Skeletal muscle cell (primary cell): ENCODE results near the gene SERP1.
"Not testable (repeated sequence)": the region's sequence is repeated elsewhere in the genome, so short reads cannot be mapped to it uniquely, and the experiment has no call there.

Source experiments
- DNase-seq: peaks from one replicate; pipeline ENCODE4 v3.0.0-alpha.2; 2010; ENCODE audit warnings: low read depth
- H3K4me3 ChIP-seq: 2 replicates; pipeline ENCODE4 v1.5.1; 2011; ENCODE audit warnings: low read depth, mild to moderate bottlenecking, control low read depth, low read length, moderate library complexity

Gene SERP1

DNA sequence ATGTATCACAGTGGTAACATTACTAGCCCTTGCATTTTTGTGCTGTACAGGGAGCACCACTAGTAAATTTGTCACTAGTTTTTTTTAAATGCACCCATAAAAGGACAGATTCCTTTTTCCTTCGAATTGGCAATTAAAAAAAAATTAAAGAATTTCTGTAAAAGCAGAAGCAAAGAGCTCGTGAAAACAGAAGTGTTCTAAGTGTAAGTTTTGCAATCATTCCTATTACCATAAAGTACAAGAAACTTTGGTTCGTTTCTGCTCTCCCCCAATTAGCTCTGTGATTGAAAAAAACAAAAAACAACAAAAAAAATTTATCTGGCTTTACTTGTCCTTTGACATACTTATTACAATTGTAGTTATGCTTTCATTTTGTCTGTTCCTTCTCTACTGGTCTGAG is 5.3 kb downstream of the SERP1 start:
- H3K4me3 ChIP-seq: no peak overlapping the region
- no peak for DNase-seq

DNA sequence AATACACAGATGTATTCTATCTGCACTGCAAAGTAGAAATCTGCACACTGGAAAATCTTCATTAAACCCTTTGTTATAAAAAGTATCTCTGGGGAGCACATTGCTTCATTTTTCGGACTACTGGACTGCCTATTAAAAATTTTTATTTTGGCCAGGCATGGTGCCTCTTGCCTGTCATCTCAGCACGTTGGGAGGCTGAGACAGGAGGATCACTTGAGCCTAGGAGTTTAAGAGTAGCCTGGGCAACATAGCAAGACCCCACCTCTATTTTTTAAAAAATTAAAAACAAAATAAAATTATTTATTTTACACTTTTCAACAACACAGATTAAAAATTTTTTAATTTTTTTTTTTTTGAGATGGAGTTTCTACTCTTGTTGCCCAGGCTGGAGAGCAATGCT is 6.0 kb downstream of the SERP1 start:
- DNase-seq: no peak
- no peak overlapping the region for H3K4me3 ChIP-seq

DNA sequence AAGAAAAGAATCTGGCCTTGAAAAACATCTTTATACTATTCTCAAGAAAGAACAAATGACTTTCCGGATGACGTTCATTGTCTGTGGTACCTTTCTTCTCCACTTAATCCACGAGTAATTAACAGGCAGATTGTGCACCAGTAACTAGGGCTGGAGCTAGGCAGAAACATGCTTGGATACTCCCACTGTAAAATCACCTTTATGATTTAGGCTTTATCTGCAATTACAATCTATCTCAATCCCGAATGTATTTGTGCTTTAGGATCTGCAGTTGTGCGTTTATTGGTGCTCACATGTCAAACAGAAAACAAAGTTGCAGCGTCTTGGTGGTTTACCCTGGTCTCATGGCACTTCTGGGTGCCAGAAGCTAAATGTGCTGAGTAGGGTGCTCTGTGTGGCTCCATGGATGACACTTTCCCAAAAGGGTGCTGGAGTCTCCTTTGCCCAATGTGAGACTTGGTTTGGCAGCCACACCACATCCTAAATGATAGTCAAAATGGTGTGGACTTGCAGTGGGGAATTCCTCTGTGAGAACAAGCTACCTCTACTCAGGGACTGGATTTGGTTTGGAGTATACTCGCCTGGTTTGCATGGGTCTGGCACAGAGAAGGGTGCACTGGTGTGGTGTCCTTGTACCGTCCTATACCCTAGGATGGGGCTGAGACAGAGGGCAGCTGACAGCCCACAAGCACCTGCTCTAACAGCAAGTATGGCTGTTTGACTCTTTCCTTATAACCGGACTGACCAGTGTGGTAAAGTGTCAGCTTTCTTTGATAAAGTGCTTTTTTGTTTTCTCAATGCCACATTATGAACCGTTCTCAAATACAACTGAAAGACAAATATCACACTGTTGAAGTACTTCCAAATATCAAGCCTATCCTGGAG is 7.7 kb downstream of the SERP1 start:
- DNase-seq: no peak
- H3K4me3 ChIP-seq: no peak overlapping the region

DNA sequence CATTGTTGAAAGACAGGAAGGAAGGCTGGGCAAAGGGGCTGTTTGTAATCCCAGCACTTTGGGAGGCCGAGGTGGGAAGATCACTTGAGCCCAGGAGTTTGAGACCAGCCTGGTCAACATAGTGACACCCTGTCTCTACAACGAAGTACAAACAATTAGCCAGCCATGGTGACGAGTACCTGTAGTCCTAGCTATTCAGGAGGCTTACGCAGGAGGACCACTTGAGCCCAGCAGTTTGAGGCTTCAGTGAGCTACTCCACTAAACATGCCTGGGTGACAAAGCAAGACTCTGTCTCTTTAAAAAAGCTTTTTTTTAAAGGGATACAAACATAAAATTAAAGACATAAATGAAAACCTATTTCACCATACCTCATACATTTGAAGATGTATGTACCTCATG is 11.1 kb downstream of the SERP1 start:
- H3K4me3 ChIP-seq: no peak overlapping the region
- DNase-seq: no peak

DNA sequence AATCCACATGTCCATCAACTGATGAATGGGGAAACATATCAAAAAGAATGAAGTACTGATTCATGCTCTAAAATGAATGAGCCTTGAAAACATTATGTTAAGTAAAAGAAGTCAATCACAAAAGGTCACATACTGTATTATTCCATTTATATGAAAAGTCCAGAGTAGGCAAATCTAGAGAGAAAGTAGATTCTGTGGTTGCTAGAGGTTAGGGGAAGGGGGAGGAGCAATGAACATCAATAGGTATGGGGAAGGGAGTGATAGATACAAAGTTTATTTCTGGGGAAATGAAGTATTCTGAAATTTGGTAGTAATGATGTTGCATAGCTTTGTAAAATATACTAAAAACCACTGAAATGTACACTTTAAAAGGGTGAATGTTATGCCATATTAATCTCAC is 14.5 kb downstream of the SERP1 start:
- no peak overlapping the region for H3K4me3 ChIP-seq
- no peak for DNase-seq

DNA sequence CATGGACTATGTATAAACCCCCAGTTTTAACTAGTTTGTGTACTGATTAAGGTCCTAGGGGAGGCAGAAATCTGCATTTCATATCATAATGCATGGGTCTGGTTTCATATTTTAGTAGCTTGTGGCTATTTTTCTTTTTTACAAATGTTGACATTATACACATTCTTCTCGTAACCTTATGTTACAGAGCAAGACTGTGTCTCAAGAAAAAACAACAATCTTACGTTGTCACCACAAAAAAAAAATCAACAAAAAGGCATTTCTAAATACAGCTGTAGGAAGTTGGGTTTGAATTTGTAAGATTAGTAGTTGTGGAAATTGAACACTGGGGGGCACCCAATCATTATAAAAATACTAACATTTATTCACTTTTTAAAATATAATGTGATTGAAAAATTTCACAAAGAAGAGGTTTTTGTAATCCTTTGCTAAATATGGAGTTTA is 17.9 kb downstream of the SERP1 start:
- no peak overlapping the region for H3K4me3 ChIP-seq
- no peak for DNase-seq

DNA sequence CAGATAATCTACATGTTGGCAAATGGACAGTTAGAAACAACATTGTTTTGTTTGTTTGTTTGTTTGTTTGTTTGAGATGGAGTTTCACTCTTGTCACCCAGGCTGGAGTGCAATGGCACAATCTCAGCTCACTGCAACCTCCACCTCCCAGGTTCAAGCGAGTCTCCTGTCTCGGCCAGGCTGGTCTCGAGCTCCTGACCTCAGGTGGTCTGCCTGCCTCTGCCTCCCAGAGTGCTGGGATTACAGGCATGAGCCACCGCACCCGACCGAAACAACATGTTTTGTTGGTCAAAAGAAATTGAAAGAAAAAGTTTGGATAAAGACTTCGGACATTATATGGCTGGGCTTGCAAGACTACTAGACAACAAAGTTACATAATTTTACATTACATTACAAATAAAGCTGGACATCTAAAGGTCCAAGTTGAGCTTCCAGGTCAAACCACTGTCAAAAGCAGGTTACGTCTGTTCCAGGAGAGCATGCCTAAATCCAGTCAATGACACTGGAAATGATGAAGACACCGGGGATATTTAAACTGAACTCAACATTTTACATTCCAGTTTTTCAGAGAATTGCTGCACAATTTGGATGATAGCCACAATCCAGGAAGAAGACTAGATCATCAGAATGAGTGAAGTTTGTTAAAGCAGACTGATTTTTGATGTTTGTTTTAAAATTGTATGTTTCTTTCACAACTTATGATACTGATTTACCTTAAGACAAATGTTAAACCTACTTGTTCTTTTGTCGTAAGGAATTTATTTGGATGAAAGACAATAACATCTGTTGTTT is 18.6 kb downstream of the SERP1 start:
- DNase-seq: no peak
- no peak overlapping the region for H3K4me3 ChIP-seq

DNA sequence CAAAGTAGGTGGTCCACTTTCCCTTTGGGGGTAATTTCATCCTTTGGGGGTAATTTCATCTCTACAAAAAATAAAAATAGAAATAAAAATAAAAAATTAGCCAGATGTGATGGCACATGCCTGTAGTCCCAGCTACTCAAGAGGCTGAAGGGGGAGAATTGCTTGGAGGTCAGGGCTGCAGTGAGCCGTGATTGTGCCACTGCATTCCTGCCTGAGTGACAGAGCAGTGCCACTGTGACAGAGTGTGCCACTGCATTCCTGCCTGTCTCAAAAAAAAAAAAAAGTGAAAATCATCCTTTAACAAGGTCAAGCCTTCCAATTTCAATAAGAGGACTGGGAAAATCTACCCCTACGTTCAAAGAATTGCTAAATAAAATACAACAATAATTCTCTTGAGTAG is 22.8 kb downstream of the SERP1 start:
- DNase-seq: no peak
- H3K4me3 ChIP-seq: no peak overlapping the region

DNA sequence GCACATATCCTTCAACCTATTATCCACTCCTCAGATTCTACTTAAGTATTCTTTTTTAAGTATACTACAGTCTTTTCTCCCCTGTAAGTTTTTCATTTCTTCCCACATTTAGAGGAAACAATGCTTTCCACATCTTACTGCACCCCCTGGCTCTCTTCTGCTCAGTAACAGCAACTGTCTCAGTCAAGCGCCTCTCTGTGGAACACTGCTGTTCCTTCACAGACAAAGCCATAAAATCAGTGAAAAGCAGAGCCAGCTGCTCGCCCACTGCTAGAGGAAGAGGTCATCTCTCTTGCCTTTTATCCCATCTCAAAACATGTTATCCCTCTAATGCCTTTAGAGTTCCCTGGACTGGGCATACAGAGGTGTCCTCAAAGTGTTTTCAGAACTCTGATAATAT is 24.8 kb downstream of the SERP1 start:
- no peak overlapping the region for H3K4me3 ChIP-seq
- DNase-seq: no peak

DNA sequence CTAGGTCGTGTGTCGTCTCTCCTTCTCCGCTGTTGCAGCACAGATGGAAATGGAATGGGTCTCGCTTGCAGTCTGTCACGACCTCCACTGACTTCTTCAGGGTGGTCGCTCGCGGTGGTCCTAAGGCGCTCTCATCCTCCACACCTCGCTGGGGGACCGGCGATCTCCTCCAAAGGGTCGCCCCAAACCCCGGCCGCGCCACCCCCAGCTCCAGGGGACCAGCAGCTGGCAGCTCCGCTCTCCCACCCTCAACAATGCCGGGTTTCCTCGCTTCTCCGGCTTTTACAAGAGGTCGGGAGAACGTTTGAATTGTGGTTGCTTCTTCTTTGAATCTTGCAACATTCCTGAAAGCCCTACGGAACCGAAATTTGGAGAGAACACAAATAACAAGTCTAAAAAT is 25.9 kb downstream of the SERP1 start:
- no peak overlapping the region for H3K4me3 ChIP-seq
- DNase-seq: no peak

DNA sequence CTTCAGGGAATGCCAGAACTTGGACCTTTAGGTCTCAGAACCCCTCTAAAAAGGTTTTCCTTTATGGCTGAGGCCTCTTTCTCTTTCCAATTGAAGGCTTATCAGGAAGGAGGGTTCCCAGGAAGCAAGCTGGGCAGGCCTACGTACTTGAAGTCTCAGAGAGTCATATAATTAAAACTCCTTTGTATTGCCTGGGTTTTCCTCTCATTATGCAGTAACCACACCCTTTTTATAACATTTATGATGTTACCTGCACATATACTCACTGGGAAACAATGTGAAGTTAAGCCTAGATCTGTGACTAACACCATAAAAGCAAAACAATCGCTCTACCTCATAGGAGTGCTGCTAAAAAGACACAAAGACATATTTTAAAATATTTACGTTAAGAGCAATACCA is 27.3 kb downstream of the SERP1 start:
- DNase-seq: no peak

DNA sequence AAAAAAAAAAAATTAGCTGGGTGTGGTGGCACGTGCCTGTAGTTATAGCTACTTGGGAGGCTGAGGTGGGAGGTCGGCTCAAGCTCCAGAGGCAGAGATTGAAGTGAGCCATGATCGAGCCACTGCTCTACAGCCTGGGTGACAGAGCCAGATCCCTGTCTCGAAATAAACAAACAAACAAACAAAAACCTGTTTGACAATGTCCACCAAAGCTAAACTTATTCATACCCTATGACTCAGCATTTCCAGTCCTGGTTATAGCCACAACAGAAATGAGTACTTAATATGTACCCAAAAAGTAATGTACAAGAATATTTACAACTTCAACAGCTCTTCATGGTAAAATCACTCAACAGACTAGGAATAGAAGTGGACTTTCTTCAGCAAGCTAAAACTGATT is 31.1 kb downstream of the SERP1 start:
- DNase-seq: no peak
- no peak overlapping the region for H3K4me3 ChIP-seq

More for the DNA sequence above, 27.3 kb downstream of the SERP1 start:
- H3K4me3 ChIP-seq: no peak overlapping the region

DNA sequence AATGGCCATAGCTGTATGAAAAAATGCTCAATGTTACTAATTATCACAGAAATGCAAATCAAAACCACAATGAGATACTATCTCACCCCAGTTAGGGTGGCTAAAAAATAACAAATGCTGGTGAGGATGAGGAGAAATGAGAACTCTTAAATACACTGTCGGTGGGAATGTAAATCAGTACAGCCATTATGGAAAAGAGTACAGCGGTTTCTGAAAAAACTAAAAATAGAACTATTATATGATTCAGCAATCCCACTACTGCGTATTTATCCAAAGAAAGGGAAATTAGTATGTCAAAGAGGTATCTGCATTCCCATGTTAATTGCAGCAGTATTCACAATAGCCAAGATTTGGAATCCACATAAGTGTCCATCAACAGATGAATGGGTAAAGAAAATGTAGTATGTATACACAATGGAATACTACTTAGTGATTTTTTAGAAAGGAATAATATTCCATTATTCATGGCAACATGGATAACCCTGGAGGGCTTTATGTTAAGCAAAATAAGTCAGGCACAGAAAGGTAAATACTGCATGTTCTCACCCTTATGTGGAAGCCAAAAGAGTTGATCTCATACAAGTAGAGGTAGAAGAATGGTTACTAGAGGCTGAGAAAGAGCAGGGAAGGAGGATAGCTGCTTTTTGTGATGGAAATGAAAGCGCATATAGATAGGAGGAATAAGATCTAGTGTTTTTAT is 35.0 kb downstream of the SERP1 start:
- no peak overlapping the region for H3K4me3 ChIP-seq
- DNase-seq: no peak

DNA sequence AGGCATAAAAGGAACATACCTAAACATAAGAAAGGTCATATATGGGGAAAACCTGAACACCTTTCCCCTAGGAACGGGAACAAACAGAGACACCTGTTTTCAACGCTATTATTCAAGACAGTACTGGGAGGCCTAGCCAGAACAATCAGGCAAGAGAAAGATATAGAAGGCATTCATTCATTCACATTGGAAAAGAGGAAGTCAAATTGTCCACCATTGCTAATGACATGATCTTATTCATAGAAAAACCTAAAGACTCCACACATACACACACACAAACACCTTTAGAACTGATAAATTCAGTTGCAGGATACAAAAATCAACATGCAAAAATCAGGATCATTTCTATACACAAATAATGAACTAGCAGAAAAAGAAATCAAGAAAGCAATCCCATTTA is 36.5 kb downstream of the SERP1 start:
- no peak for DNase-seq
- H3K4me3 ChIP-seq: no peak overlapping the region

DNA sequence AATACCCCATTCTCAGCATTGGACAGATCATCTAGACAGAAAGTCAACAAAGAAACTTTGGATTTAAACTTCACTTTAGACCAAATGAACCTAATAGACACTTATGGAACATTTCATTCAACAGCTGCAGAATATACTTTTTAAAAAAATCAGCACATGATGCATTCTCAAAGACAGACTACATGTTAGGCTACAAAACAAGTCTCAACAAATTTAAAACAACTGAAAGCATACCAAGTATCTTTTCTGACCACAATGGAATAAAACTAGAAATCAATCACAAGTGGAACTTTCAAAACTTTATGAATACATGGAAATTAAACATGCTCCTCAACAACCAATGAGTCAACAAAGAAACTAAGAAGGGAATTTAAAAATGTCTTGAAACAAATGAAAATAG is 37.9 kb downstream of the SERP1 start:
- H3K4me3 ChIP-seq: no peak overlapping the region
- DNase-seq: no peak

DNA sequence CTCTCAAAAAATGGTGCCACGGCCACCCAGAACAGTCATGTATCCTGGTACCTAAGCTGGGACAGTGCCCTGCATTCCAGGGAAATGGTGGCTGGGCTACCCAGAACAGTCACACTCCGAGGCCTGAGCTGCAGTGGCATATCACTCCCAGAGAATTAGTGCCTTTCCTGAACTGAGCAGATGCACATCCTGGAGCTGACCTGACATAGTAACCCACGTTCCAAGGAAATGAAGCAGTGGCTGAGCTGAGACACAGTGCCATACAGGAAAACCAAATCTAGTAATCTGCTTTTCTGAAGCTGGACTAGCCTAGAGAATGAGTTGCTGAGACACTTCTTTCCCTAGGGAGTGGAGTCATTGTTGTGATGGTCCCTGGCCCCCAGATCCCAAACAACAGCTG is 41.8 kb downstream of the SERP1 start:
- DNase-seq: no peak
- H3K4me3 ChIP-seq: no peak overlapping the region

DNA sequence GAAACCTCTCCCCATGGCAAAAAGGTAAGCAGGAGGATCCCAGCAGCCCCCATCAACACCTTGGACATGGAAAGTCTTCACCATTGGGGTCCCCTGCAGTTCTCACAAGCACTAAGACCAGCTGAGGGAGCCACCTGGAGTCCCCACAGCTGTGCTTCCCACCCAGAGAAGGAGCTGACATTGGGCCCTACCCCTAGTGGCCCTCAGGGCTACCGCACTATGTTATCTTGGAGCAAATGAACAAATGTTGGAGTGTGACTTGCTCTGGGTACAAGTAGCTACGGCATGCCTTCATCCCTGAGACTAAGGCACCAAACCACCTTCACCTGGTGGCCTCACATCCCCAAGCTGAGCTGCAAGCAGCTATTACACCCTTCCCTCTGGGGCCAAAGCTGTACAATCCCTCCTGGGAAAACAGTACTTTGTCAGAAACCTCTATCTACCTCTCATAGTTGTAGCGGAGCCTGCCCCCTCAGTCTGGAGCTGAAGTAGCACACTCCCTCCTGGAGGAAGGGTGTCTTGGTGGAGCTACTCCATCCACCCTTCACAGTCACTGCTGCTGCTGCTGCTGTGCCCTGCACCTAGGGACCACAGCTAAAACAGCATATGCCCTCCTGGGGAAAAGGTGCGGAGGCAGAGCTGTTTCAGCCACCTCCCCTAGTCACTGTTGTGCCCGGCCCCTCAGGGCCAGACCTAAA is 42.7 kb downstream of the SERP1 start:
- no peak overlapping the region for H3K4me3 ChIP-seq
- DNase-seq: no peak

DNA sequence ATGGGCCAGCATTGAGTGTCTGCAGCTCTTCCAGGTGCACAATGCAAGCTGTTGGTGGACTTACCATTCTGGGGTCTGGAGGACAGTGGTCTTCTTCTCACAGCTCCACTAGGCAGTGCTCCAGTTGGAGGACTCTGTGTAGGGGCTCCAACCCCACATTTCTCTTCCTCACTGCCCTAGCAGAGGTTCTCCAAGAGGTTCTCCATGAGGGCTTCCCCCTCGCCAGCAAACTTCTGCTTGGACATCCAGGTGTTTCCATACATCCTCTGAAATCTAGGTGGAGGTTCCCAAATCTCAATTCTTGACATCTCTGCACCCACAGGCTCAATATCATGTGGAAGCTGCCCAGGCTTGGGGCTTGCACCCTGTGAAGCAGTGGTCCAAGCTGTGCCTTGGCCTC is 45.3 kb downstream of the SERP1 start:
- DNase-seq, H3K4me3 ChIP-seq: not testable (repeated sequence)

DNA sequence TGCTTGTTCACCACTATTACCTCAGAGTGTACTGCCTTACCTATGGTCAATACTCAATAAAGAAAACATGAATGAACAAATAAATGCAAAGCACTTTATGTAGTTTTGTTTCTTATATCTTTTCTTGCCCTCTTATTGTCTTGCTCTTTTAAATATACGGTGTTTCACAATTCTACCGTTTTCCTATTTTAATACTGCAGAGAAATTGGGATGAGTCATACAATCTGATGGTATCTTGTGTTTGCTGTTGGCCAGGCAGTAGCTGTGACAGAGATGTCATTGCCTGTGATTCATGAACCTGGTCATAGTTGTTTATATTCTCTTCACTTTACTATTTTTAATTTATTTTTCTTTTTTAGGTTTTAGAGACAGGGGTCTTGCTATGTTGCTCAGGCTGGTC is 48.3 kb downstream of the SERP1 start:
- H3K4me3 ChIP-seq: no peak overlapping the region
- peak; percentile 10 for DNase-seq
